Bronchial epithelial cell (primary cell): ENCODE measurements around the gene EIF4E3. TPM values are rescaled to one million over a fixed set of nuclear protein-coding genes. Genes with fewer than 3 reads are reported as not detected.

Source experiments
- DNase-seq: peaks from one replicate; pipeline ENCODE4 v3.0.0-alpha.2; 2010; ENCODE audit warnings: low read depth
- FAIRE-seq: peaks from 2 replicates; lab custom pipeline; 2011; peaks lifted over from hg19 to GRCh38; lab: Jason Lieb, UNC
- H3K27me3 ChIP-seq: 2 replicates; pipeline ENCODE4 v1.5.1; 2011; ENCODE audit warnings: low read length; ENCODE audit not compliant: control insufficient read depth, insufficient read depth
- H3K36me3 ChIP-seq: 2 replicates; pipeline ENCODE4 v1.5.1; 2011; ENCODE audit warnings: low read length; ENCODE audit not compliant: control insufficient read depth, insufficient read depth
- H3K4me3 ChIP-seq: 2 replicates; pipeline ENCODE4 v1.5.1; 2011; ENCODE audit warnings: mild to moderate bottlenecking, low read depth, low read length, control low read depth
- CTCF ChIP-seq: IDR thresholded peaks from 2 replicates; pipeline ENCODE4 v1.5.1; 2011; ENCODE audit warnings: mild to moderate bottlenecking, moderate library complexity, low read length, control low read depth, inconsistent platforms; ENCODE audit not compliant: insufficient read depth, severe bottlenecking
- total RNA-seq: library from RNA; depleted of rRNA; stranded (reverse); fragments of >200 nt; gene quantifications from 2 replicates; pipeline ENCODE4 v1.2.1, GENCODE V29; 2014

The EIF4E3 gene
- total RNA-seq, 1 donor from 2014 or later: 2.1 TPM

- no peak for FAIRE-seq
Measured at GRCh38 chr3:71703797-71704196, 21.4 kb downstream of the EIF4E3 start.

DNA sequence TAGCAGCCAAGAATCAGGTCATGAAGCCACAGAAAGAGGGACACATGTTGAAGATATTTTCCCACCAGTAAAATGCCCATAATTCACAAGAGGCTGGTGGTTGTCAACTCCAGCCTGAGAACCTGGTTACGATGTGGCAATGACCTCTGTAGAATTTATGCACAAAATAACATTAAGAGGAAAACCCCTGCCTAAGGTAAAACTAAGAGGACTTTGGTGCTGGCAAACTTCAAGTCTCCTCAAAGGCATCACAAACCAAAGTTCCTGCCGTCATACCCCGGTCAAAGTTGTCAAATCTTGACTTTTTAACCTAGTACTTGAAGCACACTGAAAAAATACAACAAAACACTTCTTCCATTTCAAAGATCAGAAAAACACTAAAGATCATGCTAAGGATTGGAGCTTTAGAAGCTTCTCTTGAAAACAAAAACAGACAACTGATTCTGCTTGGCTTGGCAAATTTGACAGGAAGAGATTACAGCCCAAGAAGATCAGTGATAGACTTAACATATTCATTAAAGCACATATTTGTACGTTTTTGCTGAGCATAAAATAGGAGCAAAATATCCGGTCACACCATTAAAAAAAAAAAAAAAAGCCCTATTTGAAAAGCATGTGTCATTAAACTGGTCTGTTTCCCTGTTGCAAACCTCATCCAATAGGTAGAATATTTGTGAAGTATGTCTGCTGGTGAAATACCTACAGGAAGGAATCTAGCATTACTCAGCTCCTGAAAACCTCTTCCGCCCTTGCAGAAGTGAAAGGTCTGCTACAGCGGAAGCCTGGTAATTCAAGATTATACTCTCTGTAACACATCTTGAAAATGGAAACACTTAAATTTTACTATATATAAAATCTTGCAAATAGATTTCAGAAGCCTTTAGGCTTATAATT lies 22.8 kb downstream of the EIF4E3 start:
- FAIRE-seq: no peak
- TF ChIP-seq CTCF: no peak
- peak; percentile 76 for DNase-seq
- Histone ChIP-seq H3K36me3 (no peaks in the 10 kb centered on the region), H3K4me3 (no peak overlapping the region), H3K27me3 (no peaks in the 10 kb centered on the region)

More at GRCh38 chr3:71703797-71704196, 21.4 kb downstream of the EIF4E3 start:
- no peak for DNase-seq
- H3K36me3 ChIP-seq: no peaks in the 10 kb centered on the region
- no peak overlapping the region for H3K4me3 ChIP-seq
- H3K27me3 ChIP-seq: no peaks in the 10 kb centered on the region
- no peak for TF ChIP-seq CTCF

DNA sequence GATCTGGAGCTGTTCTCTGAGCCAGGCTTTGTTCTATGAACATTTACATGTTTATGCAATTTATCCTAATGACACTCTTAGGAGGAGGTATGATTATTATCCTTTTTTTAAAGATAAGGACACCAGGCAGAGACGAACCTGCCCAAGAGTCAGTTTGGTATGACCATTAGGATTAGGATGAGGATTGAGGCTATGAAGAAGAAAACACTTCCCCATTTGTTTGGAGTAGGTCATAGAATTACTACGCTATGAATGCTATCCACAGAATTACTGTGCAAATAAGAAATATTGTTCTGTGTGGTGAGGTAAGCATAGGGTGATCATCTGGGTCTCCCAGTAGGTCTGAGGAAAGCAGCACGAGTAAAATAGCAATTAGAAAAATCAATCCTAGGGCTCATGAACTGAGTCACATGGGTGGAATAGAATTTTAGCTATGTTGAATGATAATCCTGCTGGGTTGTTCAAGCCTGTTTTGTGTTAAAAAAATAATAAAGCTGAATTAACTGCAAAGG lies 23.9 kb downstream of the EIF4E3 start:
- no peaks in the 10 kb centered on the region for H3K27me3 ChIP-seq
- FAIRE-seq (no peak), DNase-seq (no peak)
- no peaks in the 10 kb centered on the region for H3K36me3 ChIP-seq
- TF ChIP-seq CTCF: no peak
- no peak overlapping the region for H3K4me3 ChIP-seq

DNA sequence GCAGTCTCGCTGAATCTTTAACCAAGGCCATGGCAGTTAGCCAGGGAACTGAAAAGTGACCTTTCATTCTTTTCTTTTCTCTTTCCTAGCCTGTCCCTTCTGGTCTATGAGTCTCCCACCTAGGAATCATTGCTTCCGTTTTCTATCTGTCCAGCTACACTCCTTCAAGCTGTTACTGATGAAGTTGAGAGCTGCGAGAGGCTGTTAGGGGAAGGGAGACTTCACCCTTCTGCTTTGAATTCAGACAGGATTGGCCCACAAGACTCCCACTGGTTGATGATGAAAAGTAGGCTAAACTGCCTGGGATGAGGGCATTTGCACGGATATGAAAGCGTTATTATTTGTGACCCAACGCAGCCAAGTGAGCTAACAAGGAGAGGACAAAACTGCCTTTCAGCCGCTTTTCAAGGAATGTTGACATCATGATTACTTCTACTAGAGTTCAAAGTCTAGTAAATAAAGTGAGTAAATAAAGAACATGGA lies 30.2 kb downstream of the EIF4E3 start:
- no peaks in the 10 kb centered on the region for H3K36me3 ChIP-seq
- no peak for FAIRE-seq
- no peak overlapping the region for H3K4me3 ChIP-seq
- no peak for TF ChIP-seq CTCF
- no peaks in the 10 kb centered on the region for H3K27me3 ChIP-seq
- DNase-seq: no peak

GRCh38 chr3:71694358-71694999 lies 30.7 kb downstream of the EIF4E3 start:
- no peak overlapping the region for H3K4me3 ChIP-seq
- FAIRE-seq: no peak
- H3K36me3 ChIP-seq: no peaks in the 10 kb centered on the region
- peak; percentile 79 for DNase-seq
- no peak for TF ChIP-seq CTCF
- H3K27me3 ChIP-seq: no peaks in the 10 kb centered on the region
